Transverse colon (tissue), 4 donors: ENCODE measurements around the gene EIF3F.

ENCODE experiments used
- CTCF ChIP-seq, 5 experiments: fragments of 200-600 bp in 3 of 5; fragments of 450-650 bp in 2 of 5; sonication (generic) in 3 of 5; IDR thresholded peaks; 1 replicate in 2 of 5; 2 replicates in 3 of 5; pipeline ENCODE4 v1.5.1; 2016 to 2017; ENCODE audit warnings: antibody characterized with exemption in 5 of 5, inconsistent platforms in 3 of 5, mild to moderate bottlenecking in 2 of 5, moderate library complexity in 1 of 5
- POLR2A ChIP-seq: fragments of 450-650 bp; IDR thresholded peaks from one replicate; pipeline ENCODE4 v1.6.1; 2016; ENCODE audit warnings: antibody characterized with exemption, mild to moderate bottlenecking, moderate library complexity
- POLR2AphosphoS5 ChIP-seq, 3 donors: sonication (generic); formaldehyde crosslinking; IDR thresholded peaks; one replicate each; pipeline ENCODE4 v1.6.1; 2016; ENCODE audit warnings: antibody characterized with exemption in 3 of 3

- TF ChIP-seq CTCF (IDR thresholded peaks at IDR 0.05) (no peak), POLR2AphosphoS5 (IDR thresholded peaks at IDR 0.05) (no peak), POLR2A (no peak)
Measured at GRCh38 chr11:8000390-8000789, 13.3 kb downstream of the EIF3F start.
